ENCODE measurements around the gene ATP6AP2. TPM values are rescaled to one million over a fixed set of nuclear protein-coding genes. Genes with fewer than 3 reads are reported as not detected.
"Not testable (repeated sequence)": the region's sequence is repeated elsewhere in the genome, so short reads cannot be mapped to it uniquely, and the experiment has no call there.

ATP6AP2 gene
- total RNA-seq, 2 experiments from 2014 or later, result 62.8 to 63.9 TPM

DNA sequence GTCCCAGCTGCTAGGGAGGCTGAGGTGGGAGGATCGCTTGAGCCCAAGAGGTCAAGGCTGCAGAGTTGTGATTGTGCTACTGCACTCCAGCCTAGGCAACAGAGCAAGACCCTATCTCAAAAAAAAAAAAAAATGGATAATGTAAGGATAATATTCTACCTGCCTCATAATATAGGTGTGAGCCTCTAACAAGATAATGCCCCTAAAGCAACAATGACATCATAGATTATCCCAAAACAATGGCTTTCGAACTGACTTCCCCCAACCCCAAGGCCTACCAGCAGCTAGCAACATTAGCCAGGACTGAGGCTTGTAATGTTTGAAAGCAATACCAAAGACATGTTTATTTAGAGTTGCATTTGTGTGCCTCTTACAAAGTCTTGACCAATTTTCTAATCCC, 33.9 kb upstream of the ATP6AP2 start:
- no peak for DNase-seq
- Mint-ChIP-seq H3K36me3 (ENCODE audit: low read depth) (no peaks in the 10 kb centered on the region), H3K27ac (no peak overlapping the region), H3K4me1 (ENCODE audit: low read depth) (peaks cover 4% of the 10 kb centered on the region), H3K4me3 (no peak overlapping the region), H3K9me3 (ENCODE audit: insufficient read depth) (no peaks in the 10 kb centered on the region), H3K27me3 (ENCODE audit: low read depth) (no peaks in the 10 kb centered on the region)
- no peak for ATAC-seq
- CTCF ChIA-PET, result interaction anchor here (0.6 to 1.3 kb wide), 2 partner anchors 12 to 43 kb away, joined by 3 read pairs; no protein-coding TSS in a partner anchor
- POLR2A ChIA-PET, result no interaction called here

DNA sequence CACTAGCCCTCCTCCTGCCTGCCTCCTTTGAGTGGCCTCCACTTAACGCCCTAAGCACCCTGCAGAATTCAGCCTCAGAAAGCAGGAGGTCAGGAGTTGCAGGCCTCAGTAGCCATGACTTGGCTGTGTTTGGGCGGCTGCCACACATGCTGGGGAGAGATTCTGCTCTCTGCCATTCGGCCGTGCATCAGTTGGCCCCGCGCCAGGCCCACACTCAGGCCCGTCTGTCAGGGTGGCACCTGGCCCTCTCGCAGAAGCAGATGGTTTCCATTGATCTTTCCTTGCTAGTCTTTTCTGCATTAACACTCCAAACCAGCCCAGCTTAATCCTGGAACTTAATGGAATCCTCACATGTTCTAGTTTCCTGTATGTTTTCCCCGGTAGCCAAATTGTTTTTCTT, 30.7 kb upstream of the ATP6AP2 start:
- ATAC-seq (no peak), DNase-seq (no peak)
- H3K9me3 Mint-ChIP-seq (ENCODE audit: insufficient read depth), result no peaks in the 10 kb centered on the region
- H3K4me3 Mint-ChIP-seq, result no peak overlapping the region
- POLR2A ChIA-PET, result no interaction called here
- H3K4me1 Mint-ChIP-seq (ENCODE audit: low read depth), result no peaks in the 10 kb centered on the region
- H3K27me3 Mint-ChIP-seq (ENCODE audit: low read depth), result no peaks in the 10 kb centered on the region
- CTCF ChIA-PET, result no interaction called here
- no peaks in the 10 kb centered on the region for H3K36me3 Mint-ChIP-seq (ENCODE audit: low read depth)
- no peak overlapping the region for H3K27ac Mint-ChIP-seq

DNA sequence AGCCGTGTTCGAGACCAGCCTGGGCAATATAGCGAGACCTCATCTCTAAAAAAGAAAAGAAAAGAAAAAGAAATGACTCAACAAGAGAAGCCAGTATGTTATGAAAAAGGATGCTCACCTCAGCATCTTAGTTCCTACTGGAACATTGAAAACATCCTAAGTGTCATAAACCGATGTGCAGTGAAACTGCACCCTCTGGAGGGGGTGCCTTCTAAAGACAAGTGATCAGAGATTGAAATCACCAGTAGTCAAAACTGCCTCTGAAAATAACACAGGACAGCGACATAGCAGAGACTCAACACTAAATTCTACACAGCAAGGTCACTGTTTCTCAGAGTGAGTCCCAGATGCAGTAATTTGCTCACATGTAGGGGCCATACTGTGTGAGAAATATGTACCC, 28.0 kb upstream of the ATP6AP2 start:
- DNase-seq (no peak), ATAC-seq (no peak)
- Mint-ChIP-seq H3K9me3 (ENCODE audit: insufficient read depth) (no peaks in the 10 kb centered on the region), H3K27ac (no peak overlapping the region), H3K4me3 (no peak overlapping the region), H3K4me1 (ENCODE audit: low read depth) (no peaks in the 10 kb centered on the region), H3K36me3 (ENCODE audit: low read depth) (no peaks in the 10 kb centered on the region), H3K27me3 (ENCODE audit: low read depth) (no peaks in the 10 kb centered on the region)
- CTCF ChIA-PET, result no interaction called here
- POLR2A ChIA-PET, result no interaction called here

DNA sequence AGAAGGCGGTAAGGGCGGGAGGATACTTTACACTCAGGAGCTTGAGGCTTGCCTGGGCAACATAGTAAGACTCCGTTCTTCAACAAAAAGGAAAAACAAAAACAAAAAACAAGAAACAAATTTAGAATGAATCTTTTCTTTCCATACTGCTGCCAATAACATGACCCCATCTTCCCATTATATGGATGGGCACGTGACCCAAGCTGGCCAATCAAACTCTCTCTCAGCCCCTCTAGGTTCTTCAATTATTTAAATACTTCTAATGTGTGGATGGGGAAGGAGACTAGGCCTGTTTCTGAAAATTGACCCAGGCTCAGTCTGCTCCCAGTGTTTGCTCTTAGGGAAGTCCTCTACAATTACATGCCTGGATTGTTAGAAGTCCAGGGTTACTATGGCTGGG, 22.2 kb upstream of the ATP6AP2 start:
- CTCF ChIA-PET, result no interaction called here
- Mint-ChIP-seq H3K27me3 (ENCODE audit: low read depth) (no peaks in the 10 kb centered on the region), H3K27ac (no peak overlapping the region), H3K36me3 (ENCODE audit: low read depth) (no peaks in the 10 kb centered on the region), H3K4me3 (no peak overlapping the region), H3K4me1 (ENCODE audit: low read depth) (no peaks in the 10 kb centered on the region), H3K9me3 (ENCODE audit: insufficient read depth) (no peaks in the 10 kb centered on the region)
- POLR2A ChIA-PET, result no interaction called here
- DNase-seq, result no peak
- no peak for ATAC-seq

DNA sequence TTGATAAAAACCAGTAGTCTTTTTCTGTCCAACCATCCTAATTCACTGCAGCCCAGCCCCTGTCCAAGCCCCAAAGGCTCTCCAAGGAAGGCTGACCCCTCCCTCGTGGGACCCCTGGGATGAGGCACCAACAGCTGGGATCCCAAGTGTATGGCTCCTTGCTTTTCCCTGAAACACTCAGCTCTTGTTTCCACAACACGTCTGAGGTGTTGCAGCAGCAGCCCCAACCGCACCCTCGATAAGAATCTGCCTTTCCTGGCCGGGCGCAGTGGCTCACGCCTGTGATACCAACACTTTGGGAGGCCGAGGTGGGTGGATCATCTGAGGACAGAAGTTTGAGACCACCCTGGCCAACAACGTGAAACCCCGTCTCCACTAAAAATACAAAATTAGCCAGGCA, 17.0 kb upstream of the ATP6AP2 start:
- ChIA-PET POLR2A (no interaction called here), CTCF (interaction anchor here (0.6 to 1.1 kb wide), 2 partner anchors 20 to 683 kb away, joined by 3 read pairs; no protein-coding TSS in a partner anchor)
- H3K27ac Mint-ChIP-seq, result no peak overlapping the region
- DNase-seq (no peak), ATAC-seq (no peak)
- no peaks in the 10 kb centered on the region for H3K27me3 Mint-ChIP-seq (ENCODE audit: low read depth)
- no peaks in the 10 kb centered on the region for H3K36me3 Mint-ChIP-seq (ENCODE audit: low read depth)
- H3K9me3 Mint-ChIP-seq (ENCODE audit: insufficient read depth), result no peaks in the 10 kb centered on the region
- no peaks in the 10 kb centered on the region for H3K4me1 Mint-ChIP-seq (ENCODE audit: low read depth)
- no peak overlapping the region for H3K4me3 Mint-ChIP-seq

DNA sequence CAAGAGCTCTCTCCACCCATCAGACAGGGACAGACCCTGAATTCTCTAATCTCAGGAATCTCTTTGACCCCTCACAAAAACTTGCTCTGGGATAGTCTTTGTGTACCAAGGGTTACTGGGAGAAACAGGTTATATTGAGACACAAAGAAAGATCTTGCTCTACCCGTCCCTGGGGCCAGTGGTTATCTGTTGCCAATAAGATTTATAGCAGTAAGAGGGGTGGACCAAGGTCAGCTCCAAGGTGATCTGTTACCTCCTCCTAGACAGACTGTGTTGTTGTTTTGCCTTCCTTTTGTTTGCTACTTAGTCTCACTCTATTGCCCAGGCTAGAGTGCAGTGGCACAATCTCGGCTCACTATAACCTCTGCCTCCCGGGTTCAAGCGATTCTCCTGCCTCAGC, 16.3 kb upstream of the ATP6AP2 start:
- H3K9me3 Mint-ChIP-seq (ENCODE audit: insufficient read depth), result no peaks in the 10 kb centered on the region
- no peak for ATAC-seq
- H3K27ac Mint-ChIP-seq, result no peak overlapping the region
- ChIA-PET POLR2A (no interaction called here), CTCF (interaction anchor here (1.1 kb wide), 1 partner anchor 20 kb away, joined by 3 read pairs; no protein-coding TSS in a partner anchor)
- DNase-seq, result no peak
- H3K27me3 Mint-ChIP-seq (ENCODE audit: low read depth), result no peaks in the 10 kb centered on the region
- no peaks in the 10 kb centered on the region for H3K4me1 Mint-ChIP-seq (ENCODE audit: low read depth)
- no peaks in the 10 kb centered on the region for H3K36me3 Mint-ChIP-seq (ENCODE audit: low read depth)
- no peak overlapping the region for H3K4me3 Mint-ChIP-seq

DNA sequence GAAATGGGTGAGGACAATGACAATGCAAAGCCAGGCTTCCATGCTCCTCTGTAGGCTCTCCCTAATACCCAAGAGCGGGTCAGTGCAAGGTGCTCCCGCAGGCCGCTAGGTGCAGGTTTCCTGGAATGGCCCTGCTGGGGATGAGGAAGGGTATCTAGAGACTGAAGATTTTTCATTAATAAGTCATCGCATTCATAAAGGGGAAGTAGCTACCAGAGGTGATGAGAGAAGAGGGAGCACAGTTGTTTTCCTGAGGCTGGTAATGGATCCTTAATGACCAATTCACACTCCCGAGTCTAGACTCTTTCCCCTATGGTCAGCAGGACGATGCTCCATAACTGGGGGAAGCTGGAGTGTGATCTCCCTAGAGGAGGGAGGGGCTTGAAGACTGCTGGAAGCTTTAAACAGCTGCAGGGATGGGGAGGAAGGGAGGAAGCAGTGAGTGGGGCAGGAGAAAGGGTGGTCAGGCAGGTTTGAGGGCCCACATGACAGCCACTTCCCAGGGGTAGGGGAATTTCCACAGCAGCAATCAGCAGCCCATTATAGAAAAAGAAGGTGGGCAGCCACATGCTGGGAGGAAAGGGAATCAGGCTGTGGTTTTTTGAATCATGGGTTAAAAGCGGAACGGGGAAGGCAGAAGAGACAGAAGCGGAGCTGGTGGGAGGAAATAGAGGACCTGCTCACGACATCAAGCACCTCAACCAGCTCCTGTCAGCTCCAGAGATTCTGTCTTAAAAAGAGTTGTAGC, 10.2 kb upstream of the ATP6AP2 start:
- Mint-ChIP-seq H3K27ac (peak overlapping the region; percentile 81), H3K4me1 (ENCODE audit: low read depth) (peaks cover 16% of the 10 kb centered on the region), H3K36me3 (ENCODE audit: low read depth) (no peaks in the 10 kb centered on the region), H3K9me3 (ENCODE audit: insufficient read depth) (no peaks in the 10 kb centered on the region), H3K4me3 (peak overlapping the region; percentile 71), H3K27me3 (ENCODE audit: low read depth) (no peaks in the 10 kb centered on the region)
- CTCF ChIA-PET, result interaction anchor here (1.7 to 2.9 kb wide), 2 partner anchors 26 to 31 kb away, joined by 7 to 11 read pairs; no protein-coding TSS in a partner anchor
- POLR2A ChIA-PET, result interaction anchor here (1.4 kb wide), 1 partner anchor 11 kb away, joined by 7 read pairs; the partner anchor contains the start of gene ATP6AP2
- DNase-seq (peak; percentile 23), ATAC-seq (peak; percentile 63)

DNA sequence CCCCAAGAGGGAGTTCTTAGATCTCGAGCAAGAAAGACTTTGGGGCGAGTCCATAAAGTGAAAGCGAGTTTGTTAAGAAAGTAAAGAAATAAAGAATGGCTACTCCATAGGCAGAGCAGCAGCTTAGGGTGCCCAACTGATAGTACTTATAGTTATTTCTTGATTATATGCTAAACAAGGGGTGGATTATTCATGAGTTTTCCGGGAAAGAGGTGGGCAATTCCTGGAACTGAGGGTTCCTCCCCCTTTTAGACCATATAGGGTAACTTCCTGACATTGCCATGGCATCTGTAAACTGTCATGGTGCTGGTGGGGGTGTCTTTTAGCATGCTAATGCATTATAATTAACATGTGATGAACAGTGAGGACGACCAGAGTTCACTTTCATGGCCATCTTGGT, 9.6 kb upstream of the ATP6AP2 start:
- H3K27me3 Mint-ChIP-seq (ENCODE audit: low read depth); H3K36me3 Mint-ChIP-seq (ENCODE audit: low read depth); H3K9me3 Mint-ChIP-seq (ENCODE audit: insufficient read depth): not testable (repeated sequence)
- POLR2A ChIA-PET, result interaction anchor here (1.4 kb wide), 1 partner anchor 10 kb away, joined by 7 read pairs; the partner anchor contains the start of gene ATP6AP2
- peak; percentile 62 for ATAC-seq
- H3K27ac Mint-ChIP-seq, result peak overlapping the region; percentile 81
- CTCF ChIA-PET, result interaction anchor here (1.7 to 2.9 kb wide), 2 partner anchors 27 to 32 kb away, joined by 7 to 11 read pairs; no protein-coding TSS in a partner anchor
- H3K4me1 Mint-ChIP-seq (ENCODE audit: low read depth), result peaks cover 16% of the 10 kb centered on the region
- H3K4me3 Mint-ChIP-seq, result peak overlapping the region; percentile 71
- DNase-seq, result peak; percentile 63

DNA sequence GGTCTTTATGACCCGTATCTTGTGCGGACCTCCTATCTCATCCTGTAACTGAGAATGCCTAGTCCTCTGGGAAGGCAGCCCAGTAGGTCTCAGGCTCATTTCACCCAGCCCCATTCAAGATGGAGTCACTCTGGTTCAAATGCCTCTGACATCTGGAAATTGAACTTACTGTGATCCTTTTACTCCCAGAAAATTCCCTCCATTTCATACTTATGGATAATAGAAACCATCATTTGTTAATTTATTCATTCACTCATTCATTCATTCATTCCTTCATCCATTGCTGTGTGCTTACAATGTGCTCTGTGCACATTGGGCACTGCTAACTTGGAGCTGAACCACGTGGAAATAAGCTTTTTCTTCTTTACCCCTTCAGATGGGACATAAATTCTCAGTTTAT, 9.2 kb upstream of the ATP6AP2 start:
- POLR2A ChIA-PET, result no interaction called here
- H3K4me3 Mint-ChIP-seq, result no peak overlapping the region
- H3K36me3 Mint-ChIP-seq (ENCODE audit: low read depth), result no peaks in the 10 kb centered on the region
- no peak for DNase-seq
- no peak overlapping the region for H3K27ac Mint-ChIP-seq
- no peaks in the 10 kb centered on the region for H3K9me3 Mint-ChIP-seq (ENCODE audit: insufficient read depth)
- H3K27me3 Mint-ChIP-seq (ENCODE audit: low read depth), result no peaks in the 10 kb centered on the region
- peak; percentile 26 for ATAC-seq
- CTCF ChIA-PET, result interaction anchor here (2.9 kb wide), 1 partner anchor 27 kb away, joined by 11 read pairs; no protein-coding TSS in a partner anchor
- peaks cover 16% of the 10 kb centered on the region for H3K4me1 Mint-ChIP-seq (ENCODE audit: low read depth)

DNA sequence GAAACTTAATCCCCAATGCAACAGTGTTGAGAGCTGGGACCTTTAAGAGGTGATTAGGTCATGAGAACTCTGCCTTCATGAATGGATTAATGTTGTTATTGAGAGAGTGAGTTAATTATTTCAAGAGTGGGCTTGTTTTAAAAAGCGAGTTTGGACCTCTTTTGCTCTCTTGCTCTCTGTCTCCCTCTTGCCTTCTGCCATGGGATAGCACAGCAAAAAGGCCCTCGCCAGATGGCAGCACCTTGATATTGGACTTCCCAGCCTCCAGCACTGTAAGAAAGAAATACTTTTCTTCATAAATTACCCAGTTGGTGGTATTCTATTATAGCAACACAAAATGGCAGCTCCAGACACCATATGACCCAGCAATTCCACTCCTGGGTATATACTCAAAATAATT, 7.0 kb upstream of the ATP6AP2 start:
- ChIA-PET POLR2A (no interaction called here), CTCF (interaction anchor here (0.8 to 1.0 kb wide), 2 partner anchors 14 to 30 kb away, joined by 3 to 5 read pairs; no protein-coding TSS in a partner anchor)
- H3K27me3 Mint-ChIP-seq (ENCODE audit: low read depth), result no peaks in the 10 kb centered on the region
- H3K9me3 Mint-ChIP-seq (ENCODE audit: insufficient read depth), result no peaks in the 10 kb centered on the region
- no peaks in the 10 kb centered on the region for H3K36me3 Mint-ChIP-seq (ENCODE audit: low read depth)
- H3K27ac Mint-ChIP-seq, result no peak overlapping the region
- peaks cover 16% of the 10 kb centered on the region for H3K4me1 Mint-ChIP-seq (ENCODE audit: low read depth)
- peak; percentile 48 for DNase-seq
- no peak overlapping the region for H3K4me3 Mint-ChIP-seq
- ATAC-seq, result no peak

DNA sequence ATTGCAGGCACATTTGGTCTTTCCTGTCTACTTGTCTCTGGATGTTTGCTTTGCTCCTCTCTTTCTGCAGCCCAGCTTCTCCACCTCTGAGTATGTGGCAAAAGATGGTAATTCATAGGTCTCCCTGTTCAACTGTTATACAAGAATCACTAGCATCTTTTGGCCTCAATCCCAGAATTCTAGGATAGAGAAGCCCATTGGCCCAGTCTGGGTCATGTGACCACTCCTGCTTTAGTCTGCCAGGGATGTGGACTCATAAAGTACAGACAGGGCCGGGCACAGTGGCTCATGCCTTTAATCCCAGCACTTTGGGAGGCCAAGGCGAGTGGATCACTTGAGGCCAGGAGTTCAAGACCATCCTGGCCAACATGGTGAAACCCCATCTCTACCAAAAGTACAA, 5.4 kb upstream of the ATP6AP2 start:
- H3K27ac Mint-ChIP-seq; H3K36me3 Mint-ChIP-seq (ENCODE audit: low read depth): not testable (repeated sequence)

DNA sequence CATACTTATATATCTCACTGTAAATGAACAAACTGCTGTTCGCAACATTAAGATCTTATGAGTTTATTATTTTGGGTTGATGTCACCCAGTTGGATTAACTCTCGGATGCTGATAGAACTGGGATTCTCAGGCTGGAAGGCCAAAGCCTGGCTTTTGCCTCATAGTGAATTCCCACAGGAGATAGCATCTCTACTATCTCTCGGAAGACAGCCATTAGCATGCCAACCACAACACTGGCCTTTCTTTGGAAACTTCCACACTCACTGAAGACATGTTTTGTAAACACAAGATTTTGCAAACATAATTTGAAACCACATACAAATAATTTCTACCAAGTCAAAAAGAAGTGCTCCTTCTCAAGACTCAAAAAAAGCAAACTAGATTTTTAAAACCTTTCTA, 4.5 kb upstream of the ATP6AP2 start:
- Mint-ChIP-seq H3K9me3 (ENCODE audit: insufficient read depth) (no peaks in the 10 kb centered on the region), H3K27ac (no peak overlapping the region), H3K27me3 (ENCODE audit: low read depth) (no peaks in the 10 kb centered on the region), H3K36me3 (ENCODE audit: low read depth) (no peaks in the 10 kb centered on the region), H3K4me3 (no peak overlapping the region), H3K4me1 (ENCODE audit: low read depth) (peaks cover 9% of the 10 kb centered on the region)
- ATAC-seq (no peak), DNase-seq (no peak)
- POLR2A ChIA-PET, result no interaction called here
- CTCF ChIA-PET, result no interaction called here

More for the DNA sequence above, 5.4 kb upstream of the ATP6AP2 start:
- POLR2A ChIA-PET; DNase-seq; H3K27me3 Mint-ChIP-seq (ENCODE audit: low read depth); H3K9me3 Mint-ChIP-seq (ENCODE audit: insufficient read depth); H3K4me3 Mint-ChIP-seq; ATAC-seq: not testable (repeated sequence)
- peaks cover 18% of the 10 kb centered on the region for H3K4me1 Mint-ChIP-seq (ENCODE audit: low read depth)
- CTCF ChIA-PET, result interaction anchor here (1.2 kb wide), 1 partner anchor 35 kb away, joined by 3 read pairs; no protein-coding TSS in a partner anchor

Measured in activated CD8-positive, alpha-beta T cell treated with anti-CD3 and anti-CD28 coated beads, Interleukin-2, amount 10 ng/mL, durations not matched to agents 7 days and 5 days (primary cell).